TTC549 (cell line): ENCODE results near the gene TRIM49D2.
"Not testable (repeated sequence)": the region's sequence is repeated elsewhere in the genome, so short reads cannot be mapped to it uniquely, and the experiment has no call there.

Source experiments
- FAIRE-seq: peaks from 2 replicates; lab custom pipeline; 2012; peaks lifted over from hg19 to GRCh38; lab: Jason Lieb, UNC

TRIM49D2 gene

GRCh38 chr11:89923764-89924163 is at the start of gene TRIM49D2:
TRIM49D2 (plus strand) TSS chr11:89924064; CDS start chr11:89926762, 2,698 bp downstream.
- not testable (repeated sequence) for FAIRE-seq

- FAIRE-seq = not testable (repeated sequence)
These were observed 46.4 kb upstream of the TRIM49D2 start for GRCh38 chr11:89877511-89877910.

GRCh38 chr11:89893245-89893644 is 30.6 kb upstream of the TRIM49D2 start:
- FAIRE-seq = not testable (repeated sequence)

GRCh38 chr11:89900809-89901208 is 23.1 kb upstream of the TRIM49D2 start:
- not testable (repeated sequence) for FAIRE-seq

- FAIRE-seq = no peak
These were observed 1.6 kb upstream of the TRIM49D2 start, which contains the start of gene TRIM49D1 for GRCh38 chr11:89922195-89922660. TRIM49D1 (minus strand) TSS chr11:89922245; CDS start chr11:89917710, 4,535 bp downstream.

- FAIRE-seq = not testable (repeated sequence)
These were observed 37.0 kb downstream of the TRIM49D2 start for GRCh38 chr11:89960833-89961232.

GRCh38 chr11:89965737-89966136 is 41.9 kb downstream of the TRIM49D2 start, which contains the start of gene TRIM64:
TRIM64 (plus strand) TSS chr11:89966037; CDS start chr11:89968504, 2,467 bp downstream.
- not testable (repeated sequence) for FAIRE-seq
